CD4-positive, alpha-beta T cell treated with Interleukin-17A for 4 hours (primary cell): ENCODE results near the gene SLC4A11.
"Not testable (repeated sequence)": the region's sequence is repeated elsewhere in the genome, so short reads cannot be mapped to it uniquely, and the experiment has no call there.

Experiments used
- DNase-seq: peaks from one replicate; pipeline ENCODE4 v3.0.0-alpha.2; 2020; ENCODE audit warnings: mixed read lengths

Gene SLC4A11

DNA sequence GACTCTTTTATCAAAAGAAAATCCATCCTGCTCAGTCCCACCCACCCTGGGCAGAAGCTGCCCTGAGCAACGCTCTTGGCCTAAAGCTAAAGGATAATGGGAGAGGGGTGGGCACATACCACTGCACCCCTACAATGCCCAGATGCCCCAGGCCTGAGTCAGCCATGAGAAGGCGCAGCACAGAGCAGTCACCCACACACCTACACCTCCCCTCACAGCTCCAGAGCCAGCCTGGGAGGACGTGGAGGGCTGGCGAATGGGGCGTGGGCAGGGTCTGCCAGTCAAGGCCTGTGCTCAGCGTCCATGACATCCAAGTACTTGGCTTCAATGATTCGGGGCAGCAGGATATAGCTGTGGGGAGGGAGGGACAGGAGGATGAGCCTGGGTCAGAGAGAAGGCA, 11.5 kb downstream of the SLC4A11 start:
- DNase-seq, result no peak

DNA sequence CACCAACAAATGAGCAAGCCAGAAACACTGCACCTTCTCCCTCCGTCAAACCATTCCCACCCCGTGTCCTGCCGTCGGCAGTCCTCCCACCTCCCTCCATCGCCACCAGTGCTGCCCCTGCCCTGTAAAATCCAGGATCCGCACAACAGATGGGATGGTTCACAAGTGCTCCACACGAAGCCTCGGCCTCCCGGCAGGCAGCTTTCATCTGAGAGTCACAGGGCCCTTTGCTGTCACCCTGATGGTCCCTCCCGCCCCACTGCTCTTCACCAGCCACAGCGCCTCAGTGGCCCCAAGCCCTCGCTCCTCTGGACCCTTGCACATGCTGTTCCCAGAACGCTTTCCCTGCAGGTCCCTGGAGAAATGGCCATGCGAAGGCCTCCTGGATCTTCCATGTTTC, 12.1 kb downstream of the SLC4A11 start:
- DNase-seq, result no peak

DNA sequence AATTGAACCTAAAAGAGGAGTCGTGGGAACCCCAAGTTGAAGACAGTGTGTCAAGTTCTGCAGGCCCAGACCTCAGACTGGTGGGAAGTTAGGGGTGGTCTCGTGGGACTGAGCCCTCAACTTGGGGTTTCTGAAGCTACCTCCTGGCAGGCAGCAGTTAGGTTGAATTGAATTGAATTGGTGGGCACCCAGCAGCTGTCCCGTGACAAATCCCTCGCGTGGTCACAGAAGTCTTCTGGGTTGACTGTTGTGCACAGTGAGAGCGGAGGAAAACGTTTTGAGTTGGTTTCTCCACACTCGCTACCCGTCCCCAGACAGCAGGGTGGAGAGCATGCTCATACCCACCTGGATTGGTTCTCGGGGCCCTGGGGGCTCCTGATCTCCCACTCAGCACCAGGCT, 12.9 kb downstream of the SLC4A11 start:
- DNase-seq, result no peak

DNA sequence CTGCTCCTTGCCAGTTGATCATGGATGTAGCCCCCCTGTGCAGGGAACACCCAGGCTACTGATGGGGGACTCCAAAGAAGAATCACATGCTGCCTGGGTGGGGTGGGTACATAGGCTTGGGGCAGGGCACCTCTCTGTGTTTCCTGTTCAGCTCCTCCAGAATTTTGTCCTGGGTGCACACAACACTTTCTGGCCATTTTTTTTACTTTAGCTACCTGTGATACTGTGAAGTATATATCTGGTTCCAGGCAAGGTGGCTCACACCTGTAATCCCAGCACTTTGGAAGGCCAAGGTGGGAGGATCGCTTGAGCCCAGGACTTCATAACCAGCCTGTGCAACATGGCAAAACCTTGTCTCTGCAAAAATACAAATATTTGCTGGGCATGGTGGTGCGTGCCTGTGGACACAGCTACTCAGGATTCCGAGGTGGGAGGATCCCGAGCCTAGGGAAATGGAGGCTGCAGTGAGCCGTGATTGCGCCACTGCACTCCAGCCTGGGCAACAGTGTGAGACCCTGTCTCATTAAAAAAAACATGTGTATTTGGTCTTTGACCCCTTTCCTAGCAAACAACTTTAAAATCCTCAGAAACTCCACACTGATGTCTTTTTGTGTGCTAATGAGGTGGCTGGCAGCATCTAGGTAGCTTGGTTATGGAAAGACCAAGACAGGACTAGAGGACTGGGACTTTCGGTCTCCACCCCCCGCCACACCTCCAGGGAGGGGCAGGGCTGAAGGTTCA, 14.1 kb downstream of the SLC4A11 start:
- no peak for DNase-seq

DNA sequence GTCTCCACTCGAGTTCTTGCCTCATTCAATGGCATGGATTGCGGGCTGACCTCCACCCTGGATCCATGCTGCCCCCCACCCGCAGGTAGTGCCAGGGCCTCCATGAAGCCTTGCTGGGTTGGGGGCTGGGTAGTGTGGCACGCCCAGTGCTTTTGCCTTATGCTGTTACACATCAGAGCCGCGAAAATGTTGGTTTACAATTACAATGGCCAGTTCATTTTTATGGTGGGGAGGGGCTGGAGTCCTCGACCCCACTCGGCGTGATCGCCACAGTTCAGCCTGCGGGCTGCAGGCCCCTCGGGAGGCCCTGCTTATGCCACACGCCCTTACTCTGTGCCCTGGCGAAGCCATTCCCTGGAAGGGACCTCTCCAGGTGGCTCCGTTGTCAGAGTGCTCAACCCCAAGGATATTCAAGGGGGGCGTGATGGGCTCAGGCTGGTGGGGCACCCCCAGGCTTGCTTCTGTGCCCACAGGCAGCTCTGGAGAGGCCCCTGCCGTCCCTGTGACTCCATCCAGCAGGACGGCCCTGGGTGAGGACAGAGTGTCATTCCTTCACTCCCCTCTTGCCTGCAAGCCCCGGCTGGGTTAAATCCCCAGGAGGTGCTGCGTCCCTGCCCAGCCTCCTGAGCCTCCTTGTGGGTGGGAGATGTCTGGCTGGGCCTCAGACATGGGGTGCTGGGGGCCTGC, 14.9 kb downstream of the SLC4A11 start:
- DNase-seq, result no peak

DNA sequence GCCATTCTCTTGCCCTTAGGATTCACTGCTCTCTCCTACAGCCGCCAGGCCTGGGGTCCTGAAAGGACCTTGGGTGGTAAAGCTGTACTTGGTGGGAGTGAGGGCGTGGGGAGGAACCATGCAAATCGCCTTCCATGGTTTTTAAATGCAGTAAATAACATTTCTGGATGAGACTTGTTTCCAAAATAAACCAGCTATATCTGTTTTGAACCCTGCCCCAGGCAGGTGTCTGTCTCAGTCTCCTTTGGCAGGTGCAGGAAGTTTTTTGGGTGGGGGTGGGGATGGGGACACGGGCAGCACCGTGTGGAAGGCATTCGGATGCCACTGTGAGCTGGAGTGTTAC, 15.4 kb downstream of the SLC4A11 start:
- DNase-seq, result no peak

DNA sequence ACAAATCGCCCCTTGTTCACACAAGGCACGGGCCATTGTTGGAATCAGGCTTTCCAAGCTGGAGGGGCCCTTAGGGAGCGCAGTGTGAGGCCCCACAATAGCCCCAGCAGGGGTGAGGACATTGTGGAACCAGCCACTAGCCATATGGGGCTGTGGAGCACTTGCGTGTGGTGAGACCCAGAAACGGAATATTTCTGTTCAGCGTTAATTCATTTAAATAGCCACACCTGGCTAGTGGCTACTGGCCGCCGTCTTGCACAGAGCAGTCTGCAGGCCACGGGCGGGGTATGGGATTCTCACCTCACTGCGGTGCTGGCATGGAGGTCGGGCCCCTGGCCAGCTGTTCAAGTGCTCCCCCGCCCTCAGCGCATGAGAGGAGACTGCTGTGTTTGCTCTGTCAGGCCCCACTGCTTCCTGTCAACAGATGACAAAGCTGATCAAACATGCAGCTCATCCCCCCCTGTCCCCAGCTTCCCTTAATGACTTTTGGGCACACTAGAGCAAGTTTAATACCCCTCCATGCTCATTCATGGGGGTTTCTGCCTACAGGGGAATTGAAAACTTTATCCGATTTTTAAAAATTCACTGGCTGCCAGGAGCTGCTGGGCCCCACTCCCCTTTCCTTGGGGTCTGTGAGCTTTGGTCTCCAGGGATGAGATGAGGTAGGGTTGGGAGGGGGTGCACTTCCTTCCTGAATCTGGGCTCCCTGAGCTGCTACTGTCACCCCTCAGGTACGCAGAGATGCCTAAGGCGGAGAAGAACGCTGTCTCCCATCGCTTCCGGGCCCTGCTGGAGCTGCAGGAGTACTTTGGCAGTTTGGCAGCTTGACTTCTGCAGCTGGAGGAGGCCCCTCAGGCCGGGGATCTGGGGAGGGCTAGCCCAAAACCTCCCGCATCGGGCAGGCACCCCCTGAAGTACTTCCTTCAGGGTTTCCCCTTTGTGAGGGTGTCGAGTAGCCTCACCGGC, 16.1 kb downstream of the SLC4A11 start:
- peak; percentile 68 for DNase-seq

DNA sequence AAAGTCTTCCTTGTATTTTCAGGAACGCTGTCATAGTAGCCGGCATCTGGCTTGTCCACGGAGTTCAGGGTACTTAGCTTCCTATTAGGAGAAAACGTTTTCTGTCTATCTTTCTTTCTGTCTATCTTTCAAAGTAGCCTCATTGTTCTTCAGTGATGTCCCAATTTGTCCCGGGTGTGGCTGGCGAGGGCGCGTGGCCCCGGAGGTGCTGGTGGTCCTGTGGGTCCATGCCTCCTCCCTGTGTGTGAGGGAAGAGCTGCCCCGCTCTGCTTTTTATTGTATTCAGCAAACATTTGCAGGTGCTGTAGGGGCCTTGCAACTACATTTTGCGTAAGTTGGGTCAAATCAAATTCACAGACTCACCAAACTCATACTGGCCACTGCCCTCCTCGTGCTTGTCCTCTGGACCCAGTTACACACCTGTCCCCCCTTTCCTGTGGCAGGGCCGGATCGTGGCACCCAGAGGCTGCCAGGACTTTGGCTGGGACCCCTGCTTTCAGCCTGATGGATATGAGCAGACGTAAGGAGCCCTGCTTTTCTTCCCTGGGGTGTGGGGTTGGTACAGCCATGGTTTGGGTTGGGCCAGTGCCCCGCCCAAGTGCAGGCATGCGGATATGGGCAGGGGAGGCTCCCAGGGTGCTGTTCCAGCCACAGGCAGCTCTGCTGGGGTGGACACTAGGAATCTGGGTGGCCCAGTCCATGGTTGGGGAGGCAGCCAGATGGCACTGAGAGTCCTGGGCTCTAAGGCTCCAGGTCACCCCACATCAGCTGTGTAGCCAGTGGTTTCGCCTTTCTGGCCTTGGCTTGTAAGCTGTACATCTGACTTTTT, 17.4 kb downstream of the SLC4A11 start:
- no peak for DNase-seq

DNA sequence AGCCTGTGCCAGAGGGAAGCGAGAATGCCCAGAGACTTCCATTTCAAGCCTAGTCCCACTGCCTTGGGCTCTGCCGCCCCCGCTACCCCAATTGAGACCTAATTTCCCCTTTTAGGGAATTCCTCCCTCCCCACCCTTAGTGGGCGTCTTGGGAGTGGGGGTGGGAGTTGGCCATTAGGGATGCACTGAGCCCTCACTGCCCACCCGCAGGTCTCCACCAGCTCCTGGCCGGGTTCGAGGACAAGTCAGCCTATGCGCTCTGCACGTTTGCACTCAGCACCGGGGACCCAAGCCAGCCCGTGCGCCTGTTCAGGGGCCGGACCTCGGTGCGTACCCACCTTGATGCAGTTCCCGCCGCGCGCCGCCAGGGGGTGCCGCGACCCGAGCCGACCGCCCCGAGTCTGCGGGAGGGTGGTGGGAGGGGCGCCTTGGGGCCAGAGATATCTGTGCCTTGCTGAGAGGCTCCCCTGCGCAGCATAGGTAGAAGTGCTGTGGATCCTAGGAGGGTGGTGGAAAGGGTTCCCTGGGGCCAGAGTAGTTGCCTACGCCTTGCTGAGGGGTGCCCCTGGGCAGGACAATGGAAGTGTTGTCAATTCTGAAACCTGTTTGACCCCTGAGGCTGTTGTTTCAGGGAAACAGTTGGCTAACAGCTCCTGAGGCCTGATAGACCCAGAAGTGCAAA, 20.5 kb downstream of the SLC4A11 start:
- peak; percentile 80 for DNase-seq

DNA sequence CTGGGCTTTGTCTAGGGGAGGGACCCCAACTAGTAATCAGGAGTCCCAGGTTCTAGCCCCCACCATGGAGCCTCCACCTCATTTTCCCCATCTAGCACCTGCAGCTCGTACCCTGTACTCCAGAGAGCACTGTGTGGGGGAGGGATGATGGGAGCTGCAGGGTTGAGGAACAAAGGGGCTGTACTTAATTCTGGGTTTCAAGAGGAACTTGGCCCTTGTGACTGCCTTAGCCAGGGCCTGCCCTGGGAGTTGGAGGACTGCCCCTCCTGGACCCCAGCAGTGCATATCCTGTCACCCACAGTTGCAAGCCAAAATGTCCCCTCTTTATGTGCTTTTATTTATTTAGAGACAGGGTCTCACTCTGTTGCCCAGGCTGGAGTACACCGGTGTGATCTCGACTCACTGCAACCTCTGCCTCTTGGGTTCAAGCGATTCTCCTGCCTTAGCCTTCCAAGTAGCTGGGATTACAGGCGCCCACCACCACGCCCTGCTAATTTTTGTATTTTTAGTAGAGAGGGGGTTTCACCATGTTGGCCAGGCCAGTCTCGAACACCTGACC, 23.6 kb downstream of the SLC4A11 start:
- not testable (repeated sequence) for DNase-seq

DNA sequence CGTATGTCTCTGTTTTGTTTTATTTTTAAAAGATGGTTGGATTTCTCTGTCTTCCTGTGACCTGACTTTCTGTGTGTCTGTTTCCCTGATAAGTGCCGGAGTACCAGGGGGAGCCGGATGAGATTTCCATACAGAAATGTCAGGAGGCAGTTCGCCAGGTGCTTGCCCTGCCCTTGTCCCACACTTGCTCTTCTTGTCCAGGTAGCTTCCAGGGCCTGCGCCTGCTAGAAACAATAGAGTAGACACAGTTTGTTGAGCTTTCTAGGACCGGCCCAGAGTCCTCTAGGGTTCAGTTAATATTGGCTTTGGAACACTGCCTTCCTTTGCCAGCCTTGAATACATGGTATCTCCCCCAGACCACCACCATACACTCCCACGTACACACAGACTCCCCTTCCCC, 25.8 kb downstream of the SLC4A11 start:
- DNase-seq, result no peak

DNA sequence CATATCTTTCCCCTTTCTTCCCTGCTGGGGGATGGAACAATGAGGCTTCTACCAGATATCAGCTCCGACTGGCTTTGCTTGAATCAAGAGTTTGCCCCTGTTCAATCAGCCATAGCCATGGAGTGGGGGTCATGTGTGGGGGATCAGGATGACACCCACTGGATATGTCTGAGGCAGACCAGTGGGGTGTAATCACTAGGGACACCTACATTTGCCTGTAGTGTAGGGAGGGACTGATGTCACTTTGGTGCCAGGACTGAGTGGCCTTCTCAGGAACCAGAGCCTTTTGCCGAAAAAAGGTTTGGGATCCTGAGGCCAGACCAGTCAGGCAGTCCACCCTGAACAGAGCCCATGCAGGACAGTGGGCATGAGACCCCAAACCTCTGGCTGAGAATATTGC, 28.6 kb downstream of the SLC4A11 start:
- no peak for DNase-seq

DNA sequence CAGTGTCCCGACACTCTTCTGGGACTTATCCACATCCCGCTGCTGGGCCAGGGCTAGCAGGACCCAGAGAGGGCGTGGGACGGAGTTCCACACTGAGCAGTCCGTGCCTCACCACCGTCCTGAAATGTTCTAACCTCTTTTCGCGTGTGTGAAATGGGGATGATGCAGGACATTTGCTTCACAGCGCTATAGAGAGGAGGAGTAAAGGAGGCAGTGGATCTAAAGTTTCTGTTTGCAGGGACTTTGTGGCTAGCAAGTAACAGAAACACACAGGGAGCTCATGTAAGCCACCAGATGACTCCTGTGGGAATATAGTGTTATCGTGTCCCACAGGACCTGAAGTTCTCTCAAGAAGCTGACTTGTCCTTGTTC, 29.1 kb downstream of the SLC4A11 start:
- no peak for DNase-seq

DNA sequence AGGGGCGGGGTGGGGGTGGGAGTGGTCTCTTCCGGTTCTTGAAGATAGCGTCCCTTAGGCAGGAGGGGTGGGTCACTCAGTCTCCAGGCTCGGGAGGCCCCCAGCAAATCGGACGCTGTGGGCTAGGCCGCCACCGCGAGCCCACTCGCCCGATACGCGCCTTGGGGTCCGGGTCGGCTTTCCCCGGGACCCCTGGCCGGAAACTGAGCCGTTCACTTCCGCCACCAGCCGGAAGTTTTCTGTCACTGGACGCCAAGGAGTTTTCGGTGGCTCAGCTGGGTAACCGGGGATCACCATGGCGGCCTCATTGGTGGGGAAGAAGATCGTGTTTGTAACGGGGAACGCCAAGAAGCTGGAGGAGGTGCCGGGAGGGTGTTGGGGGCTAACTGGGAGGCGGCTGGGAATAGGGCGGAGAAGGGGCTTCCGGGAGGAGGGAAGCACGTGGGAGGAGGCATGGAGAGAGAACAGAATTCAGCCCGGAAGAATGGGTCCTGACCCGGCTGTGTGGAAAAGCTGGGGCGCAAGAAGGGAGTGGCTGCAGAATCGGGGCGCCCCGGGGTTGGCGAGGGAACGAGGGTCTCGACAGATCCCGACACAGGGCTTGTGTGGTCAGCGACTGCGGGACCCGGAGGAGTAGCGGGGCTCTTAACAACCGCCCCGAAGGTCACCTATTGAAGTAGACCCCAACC, 29.6 kb downstream of the SLC4A11 start, which contains the start of gene ITPA:
TSS of gene ITPA (plus strand) at position 242 of the 689 bp plus-strand sequence. CDS start at position 296, 54 bp downstream.
- peak; percentile 70 for DNase-seq

DNA sequence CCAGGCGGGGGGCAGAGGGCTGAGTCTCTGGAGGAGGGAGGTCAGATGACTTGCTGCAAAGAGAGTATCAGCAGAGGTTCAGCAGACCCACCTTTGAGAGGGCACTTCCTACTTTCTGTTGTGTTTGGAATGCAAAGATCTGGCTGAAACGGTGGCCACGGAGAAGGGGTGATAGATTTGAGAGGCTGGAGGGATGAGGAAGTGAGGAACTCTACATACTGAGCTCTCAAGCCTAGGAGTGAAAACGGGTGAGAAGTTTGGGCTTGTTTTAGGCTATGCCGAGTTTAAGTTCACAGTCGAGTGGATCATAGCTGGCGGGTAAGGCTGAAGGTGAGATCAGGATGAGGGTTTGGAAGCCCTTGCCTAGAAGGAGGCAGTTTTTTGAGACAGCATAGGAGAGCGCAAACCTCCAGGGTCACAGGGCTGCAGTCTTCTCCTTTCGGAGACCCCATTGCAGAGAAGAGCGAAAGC, 30.2 kb downstream of the SLC4A11 start:
- DNase-seq, result no peak

DNA sequence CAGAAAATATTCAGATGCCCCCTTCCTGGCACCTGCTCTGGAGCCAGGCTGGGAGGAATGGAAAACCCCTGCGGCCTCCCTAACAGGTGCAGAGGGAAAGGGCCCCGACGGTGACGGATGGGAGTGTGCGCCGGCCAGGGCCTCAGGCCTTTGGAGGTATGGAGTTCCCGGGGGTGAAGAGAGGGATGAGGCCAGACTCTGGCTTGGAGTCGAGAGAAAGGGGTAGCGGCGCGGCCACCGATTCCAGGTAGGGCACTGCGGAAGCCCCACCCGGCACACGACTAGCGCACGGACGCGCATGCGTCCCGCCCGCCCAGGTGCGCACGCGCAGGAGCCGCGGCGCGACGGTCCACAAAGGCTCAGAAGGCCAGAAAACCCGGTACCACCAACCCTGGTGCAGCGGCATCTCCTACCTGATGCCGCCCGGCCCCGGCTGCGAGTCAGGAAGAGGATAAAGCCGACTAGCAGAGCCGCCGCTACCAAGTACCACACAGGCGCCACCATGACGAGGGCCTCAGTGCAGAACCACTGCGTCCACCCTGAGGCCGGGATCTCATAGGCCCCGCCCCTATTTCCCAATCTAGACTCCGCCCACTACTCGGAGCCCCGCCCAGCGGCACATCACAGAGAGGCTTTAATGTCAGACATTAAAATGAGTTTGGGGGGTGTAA, 34.7 kb downstream of the SLC4A11 start, which contains the start of gene DDRGK1:
TSS of gene DDRGK1 (minus strand) at position 559 of the 671 bp plus-strand sequence. CDS start at position 504, 55 bp downstream.
- DNase-seq, result peak; percentile 94

DNA sequence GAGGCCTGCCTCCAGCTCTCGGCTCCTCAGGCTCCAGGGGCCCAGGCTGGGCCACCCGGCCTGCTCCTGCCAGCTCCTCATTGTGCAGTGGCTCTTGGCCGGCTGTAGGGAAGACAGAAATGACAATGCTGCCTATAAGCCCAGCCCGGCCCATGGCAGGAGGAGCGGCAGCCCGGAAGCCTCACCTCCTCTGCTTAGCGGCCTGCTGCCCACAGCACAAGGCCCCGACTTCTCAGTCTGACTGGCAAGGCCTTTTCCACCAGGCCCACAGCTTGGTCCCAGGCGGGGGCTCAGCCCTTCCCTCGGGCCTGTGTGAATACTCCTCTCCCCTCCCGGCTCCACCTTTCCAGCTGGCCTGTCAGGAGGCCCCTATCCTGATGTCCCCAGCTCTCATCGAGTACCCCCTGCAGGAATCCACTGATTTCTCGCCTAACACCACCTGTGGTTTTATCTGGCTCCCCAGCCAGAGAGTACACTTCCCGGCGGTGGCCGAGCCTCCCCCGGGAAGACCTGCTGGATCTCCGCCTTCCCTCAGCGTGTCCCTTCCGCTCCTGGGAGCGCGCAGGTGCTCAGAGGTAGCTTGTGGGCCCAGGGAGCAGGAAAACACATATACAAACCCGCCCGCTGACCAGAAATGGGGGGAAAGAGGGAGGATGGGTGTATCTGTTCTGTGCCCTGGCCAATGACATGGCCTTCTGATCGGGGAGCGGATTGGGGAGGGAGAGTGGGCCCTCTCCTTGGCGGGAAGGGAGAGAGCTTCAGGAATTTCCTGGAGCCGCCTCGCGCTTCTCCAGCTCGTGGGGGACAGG, 35.5 kb downstream of the SLC4A11 start:
- DNase-seq, result peak; percentile 33

DNA sequence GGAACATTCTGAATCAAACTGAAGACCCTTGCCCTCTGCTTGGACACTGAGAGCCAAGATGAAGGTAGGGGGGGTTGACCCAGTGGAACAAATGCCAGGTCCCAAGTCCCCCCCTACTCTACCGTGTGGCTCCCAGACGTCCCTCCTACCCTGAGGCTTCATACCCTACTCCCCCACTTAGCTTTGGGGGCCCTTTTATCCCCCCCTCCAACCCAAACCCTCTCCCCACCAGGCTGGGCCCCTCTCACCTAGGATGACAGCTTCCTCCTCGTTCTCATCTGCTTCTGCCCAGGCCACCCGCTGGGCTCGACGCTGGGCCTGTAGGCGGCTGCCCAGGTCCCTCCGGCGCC, 36.0 kb downstream of the SLC4A11 start:
- DNase-seq, result no peak
